NOMO-1 treated with DMSO at 0.1 percent for 48 hours (cell line): ENCODE results near the gene PLPPR3.

Experiments
- DNase-seq: peaks from one replicate; lab custom pipeline; 2025; ENCODE audit not compliant: unreplicated experiment; lab: John Stamatoyannopoulos, UW

Gene PLPPR3

DNA sequence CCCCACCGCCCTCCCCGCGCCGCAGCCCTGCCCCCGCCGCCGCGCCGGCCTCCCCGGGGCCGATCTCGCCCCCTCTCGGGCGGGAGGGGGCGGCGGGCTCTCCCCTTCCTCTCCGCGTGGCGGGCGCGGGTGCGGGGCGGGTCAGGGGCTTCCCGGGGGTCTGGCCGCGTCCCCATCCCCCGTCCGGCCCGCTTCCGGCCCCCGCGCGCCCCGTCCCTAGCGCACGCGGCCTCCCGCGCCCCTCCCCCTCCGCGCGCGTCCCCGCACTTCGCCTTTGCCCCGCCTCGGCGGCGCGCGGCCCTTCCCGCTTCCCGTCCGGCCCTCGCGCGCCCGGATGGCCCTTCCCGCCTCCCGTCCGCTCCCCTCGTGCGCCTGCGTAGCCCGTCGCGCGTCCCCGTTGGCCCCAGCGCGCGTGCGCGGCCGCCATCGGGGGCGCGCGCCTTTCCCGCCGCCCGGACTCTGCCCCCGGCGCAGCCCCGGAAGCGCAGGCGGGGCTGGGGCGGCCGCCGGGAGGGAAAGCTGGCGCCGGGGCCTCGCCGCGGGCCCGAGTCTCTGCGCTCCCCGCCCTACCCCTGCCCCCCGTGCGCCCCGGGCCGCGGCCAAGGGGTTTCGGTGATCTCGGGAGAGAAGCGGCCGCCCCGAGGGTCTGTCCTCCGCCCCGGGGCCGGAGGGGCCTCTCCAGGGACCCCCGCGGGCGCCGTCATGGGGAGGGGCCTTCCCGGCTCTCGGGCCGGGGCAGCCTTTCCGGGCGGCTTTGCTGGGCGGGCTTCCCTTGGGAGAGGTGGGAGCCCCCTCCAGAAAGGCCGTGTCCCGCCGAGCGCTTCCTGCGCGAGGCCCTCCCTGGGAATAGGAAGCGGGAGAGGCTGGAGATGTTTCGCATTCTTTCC lies 24.0 kb downstream of the PLPPR3 start:
- peak; percentile 71 for DNase-seq

DNA sequence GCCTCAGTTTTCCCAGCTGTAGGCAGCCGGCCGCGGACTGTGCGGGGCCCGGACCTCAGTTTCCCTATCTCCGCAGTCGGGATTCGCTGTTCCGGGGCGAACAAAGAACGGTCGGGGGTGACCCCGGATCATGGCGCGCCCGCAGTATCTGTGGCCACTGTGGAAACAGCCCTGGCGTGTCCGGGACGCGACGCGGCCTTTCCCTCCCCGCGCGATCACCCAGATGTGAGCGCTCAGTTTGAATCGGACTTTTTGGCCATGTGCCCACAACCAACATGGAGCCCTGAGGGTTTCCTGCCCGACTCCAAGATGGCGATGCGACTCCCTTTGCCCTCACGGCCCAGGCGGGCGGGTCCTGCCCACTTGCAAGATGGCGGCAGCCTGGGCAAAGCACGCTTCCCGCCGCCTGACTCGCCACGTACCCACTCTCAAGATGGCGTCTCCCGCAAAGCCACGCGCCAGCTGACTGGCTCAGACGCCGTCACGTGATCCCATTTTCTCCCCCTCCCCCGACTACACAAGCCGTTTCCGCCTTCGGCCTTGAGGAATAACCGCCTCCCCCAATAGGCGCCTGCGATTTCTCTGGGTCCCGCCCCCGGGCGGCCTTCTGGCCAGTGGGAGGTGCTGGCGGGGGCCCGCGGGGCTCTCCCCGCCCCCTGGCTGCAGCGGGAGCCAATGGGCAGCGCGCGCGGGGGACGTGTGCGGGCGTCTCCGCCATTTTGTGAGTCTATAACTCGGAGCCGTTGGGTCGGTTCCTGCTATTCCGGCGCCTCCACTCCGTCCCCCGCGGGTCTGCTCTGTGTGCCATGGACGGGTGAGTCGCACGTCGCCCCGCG lies 24.8 kb downstream of the PLPPR3 start, which contains the start of gene PTBP1:
Gene PTBP1, plus strand, starts transcription at position 761 of the 836 bp plus-strand sequence. Its CDS starts 46 bp downstream, at position 807.
- DNase-seq, result peak; percentile 100

DNA sequence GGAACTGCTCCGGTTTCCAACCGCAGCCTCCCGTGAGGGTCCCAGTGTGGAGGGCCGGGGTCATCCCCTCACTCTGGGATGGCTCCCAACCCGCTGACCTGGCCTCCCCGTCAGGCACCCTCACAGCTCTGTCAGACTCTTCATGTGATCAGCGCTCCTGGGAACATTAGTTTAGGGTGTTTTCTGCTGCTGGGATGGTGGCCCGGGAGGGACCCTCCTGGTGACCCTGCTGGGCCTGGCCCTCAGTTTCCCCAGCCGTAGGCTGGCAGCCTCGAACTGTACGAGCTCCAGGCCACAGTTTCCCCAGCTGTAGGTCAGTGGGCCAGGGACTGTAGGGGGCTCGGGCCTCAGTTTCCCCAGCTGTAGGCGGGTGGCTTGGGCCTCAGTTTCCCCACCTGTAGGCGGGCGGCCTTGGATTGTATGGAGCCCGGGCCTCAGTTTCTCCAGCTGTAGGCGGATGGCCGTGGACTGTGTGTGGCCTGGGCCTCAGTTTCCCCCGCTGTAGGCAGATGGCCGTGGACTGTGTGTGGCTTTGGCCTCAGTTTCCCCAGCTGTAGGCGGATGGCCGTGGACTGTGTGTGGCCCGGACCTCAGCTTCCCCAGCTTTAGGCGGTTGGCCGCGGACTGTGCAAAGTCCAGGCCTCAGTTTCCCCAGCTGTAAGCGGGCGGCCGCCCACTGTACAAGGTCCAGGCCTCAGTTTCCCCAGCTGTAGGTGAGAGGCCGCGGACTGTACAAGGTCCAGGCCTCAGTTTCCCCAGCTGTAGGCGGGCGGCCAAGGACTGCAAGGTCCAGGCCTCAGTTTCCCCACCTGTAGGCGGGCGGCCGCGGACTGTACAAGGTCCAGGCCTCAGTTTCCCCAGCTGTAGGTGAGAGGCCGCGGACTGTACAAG lies 25.8 kb downstream of the PLPPR3 start:
- DNase-seq, result no peak

DNA sequence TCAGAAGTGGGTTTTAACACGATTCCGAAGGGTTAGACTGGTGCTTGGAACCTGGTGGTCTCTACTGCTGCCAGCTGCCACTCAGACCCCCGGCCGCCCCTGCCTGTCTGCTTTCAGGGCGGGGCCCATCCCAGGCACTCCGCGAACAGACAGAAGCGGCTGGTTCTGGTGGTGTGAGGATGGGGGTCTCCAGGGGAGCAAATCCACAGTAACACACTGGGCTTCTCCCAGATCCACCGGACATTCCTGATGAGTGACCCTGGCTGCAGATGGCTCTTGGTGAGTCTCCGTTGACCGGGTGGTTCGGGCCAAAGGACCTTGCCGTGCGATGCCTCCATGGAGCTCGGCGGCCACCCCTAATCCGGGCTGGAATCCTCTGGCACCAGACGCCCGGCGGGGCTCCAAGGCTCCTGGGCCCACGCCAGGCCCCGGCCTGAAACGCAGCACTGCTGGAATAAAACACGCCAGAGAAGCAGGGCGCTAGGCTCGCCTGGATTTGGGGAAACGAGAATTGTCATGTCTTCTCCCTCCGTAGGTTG lies 26.6 kb downstream of the PLPPR3 start:
- DNase-seq, result no peak

DNA sequence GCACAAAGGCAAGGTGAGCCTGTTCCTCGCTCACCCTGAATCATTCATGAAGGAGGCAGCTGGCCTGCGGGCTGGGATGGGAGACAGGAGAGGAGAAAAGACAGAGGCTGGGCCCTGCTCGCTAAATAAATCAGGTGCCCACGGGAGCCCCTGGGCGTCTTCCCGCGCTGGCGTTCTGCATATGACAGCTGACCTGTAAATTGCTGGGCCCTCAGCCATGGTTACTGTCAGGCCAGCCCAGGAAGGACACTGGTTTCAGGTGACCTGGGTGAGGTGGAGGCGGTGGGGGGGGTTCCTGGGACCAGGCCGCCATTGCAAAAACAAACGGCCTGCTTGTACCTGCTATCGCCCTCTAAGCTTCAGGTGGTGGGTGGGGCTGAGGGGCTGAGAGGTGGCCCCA lies 27.9 kb downstream of the PLPPR3 start:
- no peak for DNase-seq

DNA sequence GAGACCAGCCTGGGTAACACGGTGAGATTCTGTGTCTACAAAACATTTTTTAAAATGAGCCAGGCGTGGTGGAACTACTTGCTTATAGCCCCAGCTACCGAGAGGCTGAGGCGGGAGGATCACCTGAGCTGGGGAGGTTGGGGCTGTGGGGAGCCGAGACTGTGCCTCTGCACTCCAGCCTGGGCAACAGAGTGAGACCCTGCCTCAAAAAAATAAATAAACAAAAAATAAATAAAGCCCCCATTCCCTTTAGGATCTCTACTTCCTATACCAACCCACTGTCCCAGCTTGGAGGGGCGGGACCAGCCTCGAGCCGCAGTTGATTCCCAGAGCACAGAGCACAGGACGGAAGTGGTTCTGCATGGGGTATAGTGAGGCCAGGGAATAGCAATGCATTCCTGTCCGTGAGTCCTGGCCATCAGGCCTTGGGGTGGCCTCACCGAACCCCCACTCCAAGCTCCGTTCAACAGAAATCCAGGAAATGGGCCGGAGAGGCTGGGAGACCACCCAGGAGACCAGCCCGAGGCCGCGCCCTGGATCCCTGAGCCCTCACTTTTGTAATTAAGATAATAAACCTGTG lies 29.4 kb downstream of the PLPPR3 start:
- DNase-seq, result no peak

DNA sequence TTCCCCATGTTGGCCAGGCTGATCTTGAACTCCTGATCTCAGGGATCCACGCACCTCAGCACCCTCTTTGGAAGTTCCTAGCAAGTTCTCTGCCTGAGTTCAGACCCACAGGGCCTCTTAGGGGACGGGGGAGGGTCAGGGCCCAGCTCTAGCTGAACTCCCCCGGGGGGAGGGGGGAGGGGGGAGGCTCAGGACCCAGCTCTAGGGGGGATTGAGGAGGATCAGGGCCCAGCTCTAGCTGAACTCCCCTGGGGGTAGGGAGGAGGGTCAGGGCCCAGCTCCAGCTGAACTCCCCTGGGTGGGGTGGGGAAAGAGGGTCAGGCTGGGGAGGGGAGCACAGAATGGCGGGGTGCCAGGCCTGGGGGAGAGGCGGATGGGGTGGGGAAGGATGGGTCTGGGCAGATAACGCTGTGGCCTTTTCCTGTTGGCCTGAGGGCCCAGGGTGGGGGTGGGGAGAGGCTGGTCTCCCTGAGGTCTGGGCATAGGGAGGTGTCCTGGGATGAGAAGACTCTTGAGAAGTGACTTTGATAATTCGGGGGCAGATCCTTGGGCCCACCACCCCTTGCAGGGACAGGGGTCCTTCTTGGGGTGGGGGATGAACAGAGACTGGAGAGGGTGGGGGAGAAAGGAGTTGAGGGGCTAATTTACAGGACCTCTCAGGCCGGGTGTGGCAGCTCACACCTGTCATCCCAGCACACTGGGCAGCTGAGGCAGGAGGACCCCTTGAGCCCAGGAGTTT lies 30.0 kb downstream of the PLPPR3 start:
- DNase-seq, result no peak

DNA sequence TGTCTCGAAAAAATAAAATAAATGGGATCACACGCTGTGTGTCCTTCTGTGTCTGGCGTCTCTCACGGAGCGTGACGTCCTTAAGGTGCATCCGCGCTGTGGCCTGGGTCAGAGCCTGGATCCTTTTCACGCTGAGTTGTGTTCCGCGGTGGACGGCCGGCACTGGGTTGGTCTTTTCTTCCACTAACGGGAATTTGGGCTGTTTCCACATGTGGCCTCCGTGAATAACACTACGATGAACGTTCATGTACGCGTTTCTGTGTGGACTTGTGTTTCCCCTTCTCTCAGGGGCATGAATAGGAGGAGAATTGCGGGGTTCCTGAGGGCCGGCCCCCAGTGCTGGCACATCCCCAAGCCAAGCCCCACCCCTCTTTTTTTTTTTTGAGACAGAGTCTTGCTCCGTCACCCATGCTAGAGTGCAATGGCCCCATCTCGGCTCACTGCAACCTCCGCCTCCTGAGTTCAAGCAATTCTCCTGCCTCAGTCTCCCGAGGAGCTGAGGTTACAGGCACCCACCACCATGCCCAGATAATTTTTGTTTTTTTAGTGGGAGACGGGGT lies 30.7 kb downstream of the PLPPR3 start:
- DNase-seq, result no peak

DNA sequence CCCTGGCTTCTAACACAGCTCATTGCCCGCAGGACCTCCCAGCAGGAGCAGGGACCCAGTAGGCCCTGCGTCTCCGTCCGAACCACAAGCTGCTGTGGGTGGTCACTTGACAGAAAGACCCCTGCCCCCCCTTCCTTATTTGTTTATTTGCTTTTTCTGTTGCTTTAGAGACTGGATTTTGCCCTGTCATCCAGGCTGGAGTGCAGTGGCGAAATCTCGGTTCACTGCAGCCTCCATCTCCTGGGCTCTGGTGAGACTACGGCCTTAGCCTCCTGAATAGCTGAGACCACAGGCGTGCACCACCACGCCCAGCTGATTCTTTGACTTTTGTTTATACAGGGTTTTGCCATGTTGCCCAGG lies 32.1 kb downstream of the PLPPR3 start:
- DNase-seq, result no peak

DNA sequence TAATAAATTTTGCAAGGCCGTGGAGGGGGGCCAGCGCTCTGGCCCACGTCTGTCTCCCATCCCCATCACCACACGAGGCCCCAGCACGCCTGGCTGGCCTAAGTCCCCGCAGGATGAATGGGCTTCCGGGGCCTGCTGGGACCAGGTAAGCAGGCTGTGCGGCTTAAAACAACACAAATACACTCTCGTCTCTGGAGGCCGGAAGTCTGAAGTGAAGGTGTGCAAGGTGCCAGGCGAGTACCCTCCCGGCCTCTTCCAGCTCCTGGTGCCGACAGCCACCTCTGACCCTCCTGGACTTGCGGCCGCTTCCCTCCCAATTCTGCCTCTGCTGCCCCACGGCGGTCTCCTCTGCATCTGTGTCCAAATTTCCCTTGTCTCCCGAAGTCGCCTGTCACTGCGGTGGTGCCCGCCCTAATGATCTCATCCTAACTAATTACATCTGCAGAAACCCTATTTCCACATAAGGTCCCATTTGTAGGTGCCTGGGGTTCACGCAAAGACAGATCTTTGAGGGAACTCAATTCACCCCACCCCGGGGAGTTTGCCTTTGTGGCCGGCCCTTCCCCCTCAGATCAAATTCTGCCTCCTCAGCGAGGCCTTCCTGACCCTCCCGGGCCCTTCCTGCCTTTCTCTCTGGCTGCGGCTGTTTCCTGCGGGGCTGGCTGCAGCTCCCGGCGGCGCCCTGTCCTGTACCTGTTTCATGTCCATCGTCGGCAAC lies 32.6 kb downstream of the PLPPR3 start:
- DNase-seq, result no peak

DNA sequence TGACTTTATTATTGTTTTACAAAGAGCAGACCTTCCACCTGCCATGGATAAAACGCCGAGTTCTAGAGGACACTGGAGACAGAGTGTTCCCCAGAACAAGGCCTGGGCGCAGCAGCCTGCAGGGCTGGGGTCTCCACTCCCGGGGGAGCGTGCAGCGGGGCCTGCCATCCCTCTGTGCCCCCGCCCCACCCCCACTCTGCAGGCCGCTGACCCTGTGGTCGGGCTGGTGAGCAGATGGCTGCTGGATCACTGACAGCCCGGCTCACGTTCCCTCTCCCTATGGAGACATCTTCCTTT lies 33.1 kb downstream of the PLPPR3 start:
- DNase-seq, result no peak

DNA sequence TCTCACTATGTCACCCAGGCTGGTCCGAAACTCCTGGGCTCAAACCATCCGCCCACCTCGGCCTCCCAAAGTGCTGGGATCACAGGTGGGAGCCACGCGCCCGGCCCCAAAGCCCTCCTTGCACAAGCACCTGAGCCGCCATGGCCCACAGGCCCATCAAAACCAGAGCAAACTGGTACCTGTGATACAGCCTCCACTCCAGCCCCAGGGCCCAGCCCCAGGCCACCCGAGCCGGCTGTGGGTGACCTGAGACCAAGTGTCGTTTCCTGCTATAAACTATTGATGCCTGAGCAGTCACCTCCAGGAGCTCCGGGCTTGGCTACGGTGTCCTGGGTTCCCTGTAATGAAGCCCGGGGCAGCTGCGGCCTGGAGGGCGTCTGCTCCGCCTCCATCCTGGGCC lies 34.2 kb downstream of the PLPPR3 start:
- no peak for DNase-seq

DNA sequence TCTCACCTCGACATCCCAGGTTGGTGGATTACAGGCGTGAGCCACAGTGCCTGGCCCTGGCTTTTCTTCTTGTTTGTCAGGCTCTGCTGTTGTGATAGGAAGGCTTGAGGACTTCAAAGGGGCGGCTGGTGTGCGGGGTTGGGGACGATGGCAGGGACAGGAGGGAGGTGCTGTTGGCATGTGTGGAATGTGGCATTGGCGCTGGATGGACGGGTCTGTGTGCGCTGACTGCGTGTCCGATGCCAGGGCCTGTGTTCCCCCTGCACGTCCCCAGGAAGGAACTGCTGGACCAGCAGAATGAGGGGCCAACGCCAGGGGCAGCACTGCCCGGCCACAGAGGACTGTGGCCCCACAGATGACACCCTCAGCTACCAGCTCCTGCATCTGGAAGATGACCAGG lies 37.2 kb downstream of the PLPPR3 start:
- no peak for DNase-seq

DNA sequence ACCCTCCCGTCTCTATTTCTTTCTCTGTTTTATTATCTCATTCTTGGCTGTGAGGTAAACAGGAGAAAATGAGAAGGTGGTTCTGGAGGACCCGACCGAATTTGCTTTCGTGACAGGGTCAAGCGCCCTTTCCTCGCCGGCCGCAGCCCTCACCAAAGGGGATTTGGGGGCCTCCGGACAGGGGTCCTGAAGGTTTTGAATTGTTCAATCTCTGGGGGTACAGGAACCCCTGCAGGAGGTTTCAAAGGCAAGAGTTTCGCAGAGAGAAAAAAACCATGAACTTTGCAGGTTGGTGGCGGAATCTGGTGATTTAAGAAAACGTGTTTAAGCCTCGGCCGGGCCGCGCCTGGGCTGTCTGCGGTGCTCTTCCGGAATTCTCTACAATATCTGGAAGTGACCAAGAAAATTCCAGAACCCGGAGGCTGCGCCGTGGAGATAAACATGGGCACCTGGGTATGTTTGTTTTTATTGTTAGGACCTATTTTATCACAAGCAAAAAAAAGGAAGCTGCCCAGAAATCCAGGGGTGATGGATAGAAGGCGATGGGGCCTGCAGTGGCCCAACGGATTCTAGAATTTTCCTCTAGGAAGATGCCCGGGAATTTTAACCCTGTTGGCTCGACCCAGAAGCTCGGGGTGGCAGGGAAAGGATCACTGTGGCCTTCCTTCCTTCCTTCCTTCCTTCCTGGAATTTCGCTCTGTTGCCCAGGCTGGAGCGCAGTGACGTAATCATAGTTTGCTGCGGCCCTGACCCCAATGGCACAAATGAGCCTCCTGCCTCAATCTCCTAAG lies 38.7 kb downstream of the PLPPR3 start:
- DNase-seq, result no peak

DNA sequence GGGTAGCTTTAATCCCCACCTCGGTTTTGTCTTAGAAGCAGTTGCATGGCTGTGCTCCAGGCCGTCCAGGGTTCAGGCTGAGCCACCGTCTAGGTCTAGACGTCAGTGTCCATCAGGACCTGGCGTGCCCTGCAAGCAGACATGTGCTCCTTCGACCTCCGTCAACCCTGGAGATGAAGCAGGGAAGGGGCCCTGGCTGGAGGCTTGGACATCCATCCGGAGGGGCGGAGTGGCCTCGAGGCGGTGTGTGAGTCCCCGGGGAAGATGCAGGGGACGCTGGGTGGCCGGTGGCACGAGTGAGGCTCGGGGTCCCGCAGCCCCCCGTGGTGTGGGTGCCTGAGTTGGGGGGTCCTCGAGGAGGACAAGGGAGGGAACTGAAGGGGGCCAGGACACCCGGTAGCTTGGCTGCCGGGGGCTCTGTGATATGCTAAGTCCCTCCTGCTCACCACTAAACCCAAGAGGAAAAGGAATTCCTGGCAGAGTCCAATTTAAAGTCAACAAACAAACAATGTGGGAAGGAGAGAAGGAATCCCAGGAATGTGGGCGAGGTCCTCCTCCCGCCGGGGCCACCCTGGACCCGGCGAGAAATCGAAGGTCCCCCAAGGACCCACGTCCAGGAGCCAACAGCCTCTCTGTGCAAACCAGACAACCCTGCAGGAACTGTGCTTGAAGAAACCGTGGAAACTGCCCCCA lies 39.4 kb downstream of the PLPPR3 start:
- no peak for DNase-seq

DNA sequence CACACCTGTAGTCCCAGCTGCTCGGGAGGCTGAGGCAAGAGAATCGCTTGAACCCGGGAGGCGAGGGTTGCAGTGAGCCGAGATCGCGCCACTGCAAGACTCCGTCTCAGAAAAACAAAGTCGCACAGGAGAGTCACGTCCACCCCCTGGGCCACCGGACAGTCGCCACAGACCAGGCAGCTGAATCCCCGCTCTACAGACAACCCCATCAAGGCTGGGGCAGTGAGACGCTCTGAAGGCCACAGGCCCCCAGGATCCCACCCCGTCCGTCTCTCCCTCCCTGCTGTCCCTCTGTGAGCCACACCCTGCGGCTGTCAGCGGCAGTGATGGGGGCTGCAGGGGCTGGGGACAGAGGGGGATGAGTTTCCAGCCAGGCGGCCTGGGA lies 40.0 kb downstream of the PLPPR3 start:
- no peak for DNase-seq

DNA sequence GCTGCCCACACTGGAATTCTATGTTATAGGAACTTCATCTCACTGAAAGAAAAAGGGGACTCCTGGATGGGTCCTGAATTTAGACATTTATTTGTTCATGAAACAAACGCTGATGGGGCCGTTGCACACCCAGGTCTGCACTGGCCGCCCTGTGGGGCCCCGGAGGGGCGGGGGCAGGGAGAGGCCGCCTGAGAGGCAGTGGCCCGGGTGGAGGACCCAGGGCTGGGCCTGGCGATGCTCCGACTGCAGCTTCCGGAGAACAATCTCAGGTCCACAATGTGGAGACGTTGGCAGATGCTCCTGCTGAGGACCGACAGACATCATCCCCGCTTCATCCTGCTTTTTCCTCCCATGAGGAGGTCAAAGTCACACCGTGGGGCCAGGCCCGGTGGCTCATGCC lies 40.8 kb downstream of the PLPPR3 start:
- no peak for DNase-seq
